ENCODE results near the gene LAD1. TPM values are rescaled to one million over a fixed set of nuclear protein-coding genes. Genes with fewer than 3 reads are reported as not detected.

The LAD1 gene
- total RNA-seq, 2 donors from 2014 or later: 13.5 to 13.6 TPM

GRCh38 chr1:201383647-201384405 is 15.3 kb downstream of the LAD1 start:
- no peaks in the 10 kb centered on the region for H3K4me1 Mint-ChIP-seq
- no peak for TF ChIP-seq CTCF (conservative IDR thresholded peaks at IDR 0.05)
- H3K9me3 Mint-ChIP-seq: no peaks in the 10 kb centered on the region
- Histone ChIP-seq H3K9me3 (ENCODE audit: control insufficient read depth, low read length) (no peaks in the 10 kb centered on the region), H3K27me3 (ENCODE audit: control insufficient read depth, insufficient read depth, low read length, poor library complexity, severe bottlenecking) (no peaks in the 10 kb centered on the region), H3K27ac (ENCODE audit: low read depth, low read length) (no peak overlapping the region), H3K4me1 (ENCODE audit: control insufficient read depth, insufficient read depth, low read length) (no peaks in the 10 kb centered on the region), H3K9ac (ENCODE audit: extremely low read depth, low read length, poor library complexity, severe bottlenecking) (no peak overlapping the region), H3K4me3 (ENCODE audit: low read length) (no peak overlapping the region), H3K36me3 (ENCODE audit: control insufficient read depth, insufficient read depth, low read length) (no peaks in the 10 kb centered on the region)
- WGBS, 2 experiments (ENCODE audit: insufficient coverage in 1 of 2, insufficient read length in 1 of 2): 93 to 96% methylated on average over 3 to 4 of the region's 4 CpGs
- no peak for DNase-seq
- H3K4me3 Mint-ChIP-seq: no peak overlapping the region
- H3K27me3 Mint-ChIP-seq (ENCODE audit: insufficient read depth): no peaks in the 10 kb centered on the region
- H3K36me3 Mint-ChIP-seq (ENCODE audit: low read depth): peaks cover 5% of the 10 kb centered on the region
- H3K27ac Mint-ChIP-seq: no peak overlapping the region

- Mint-ChIP-seq H3K9me3 (no peaks in the 10 kb centered on the region), H3K27ac (no peak overlapping the region), H3K4me1 (peaks cover 9% of the 10 kb centered on the region), H3K4me3 (no peak overlapping the region), H3K36me3 (ENCODE audit: low read depth) (no peaks in the 10 kb centered on the region), H3K27me3 (ENCODE audit: insufficient read depth) (peaks cover 2% of the 10 kb centered on the region)
- no peak for TF ChIP-seq CTCF (conservative IDR thresholded peaks at IDR 0.05)
- Histone ChIP-seq H3K27ac (ENCODE audit: low read depth, low read length) (no peak overlapping the region), H3K9me3 (ENCODE audit: control insufficient read depth, low read length) (no peaks in the 10 kb centered on the region), H3K36me3 (ENCODE audit: control insufficient read depth, insufficient read depth, low read length) (no peaks in the 10 kb centered on the region), H3K4me3 (ENCODE audit: low read length) (no peak overlapping the region), H3K27me3 (ENCODE audit: control insufficient read depth, insufficient read depth, low read length, poor library complexity, severe bottlenecking) (no peaks in the 10 kb centered on the region), H3K9ac (ENCODE audit: extremely low read depth, low read length, poor library complexity, severe bottlenecking) (no peak overlapping the region), H3K4me1 (ENCODE audit: control insufficient read depth, insufficient read depth, low read length) (peaks cover 7% of the 10 kb centered on the region)
- 95 to 98% methylated on average over 6 to 7 of the region's 7 CpGs for WGBS, 2 experiments (ENCODE audit: insufficient coverage in 1 of 2, insufficient read length in 1 of 2)
- no peak for DNase-seq
Observed at GRCh38 chr1:201381130-201381529, 18.0 kb downstream of the LAD1 start.

GRCh38 chr1:201379733-201380242 is 19.3 kb downstream of the LAD1 start:
- no peak overlapping the region for H3K4me3 Mint-ChIP-seq
- no peak for DNase-seq
- no peaks in the 10 kb centered on the region for H3K36me3 Mint-ChIP-seq (ENCODE audit: low read depth)
- H3K4me1 Mint-ChIP-seq: peaks cover 20% of the 10 kb centered on the region
- Histone ChIP-seq H3K9me3 (ENCODE audit: control insufficient read depth, low read length) (no peaks in the 10 kb centered on the region), H3K27me3 (ENCODE audit: control insufficient read depth, insufficient read depth, low read length, poor library complexity, severe bottlenecking) (no peaks in the 10 kb centered on the region), H3K9ac (ENCODE audit: extremely low read depth, low read length, poor library complexity, severe bottlenecking) (no peak overlapping the region), H3K4me1 (ENCODE audit: control insufficient read depth, insufficient read depth, low read length) (peaks cover 19% of the 10 kb centered on the region), H3K27ac (ENCODE audit: low read depth, low read length) (no peak overlapping the region), H3K4me3 (ENCODE audit: low read length) (no peak overlapping the region), H3K36me3 (ENCODE audit: control insufficient read depth, insufficient read depth, low read length) (no peaks in the 10 kb centered on the region)
- 89 to 91% methylated on average over 1 to 9 of the region's 9 CpGs for WGBS, 2 experiments (ENCODE audit: insufficient coverage in 1 of 2, insufficient read length in 1 of 2)
- no peaks in the 10 kb centered on the region for H3K9me3 Mint-ChIP-seq
- peaks cover 2% of the 10 kb centered on the region for H3K27me3 Mint-ChIP-seq (ENCODE audit: insufficient read depth)
- TF ChIP-seq CTCF (conservative IDR thresholded peaks at IDR 0.05): no peak
- H3K27ac Mint-ChIP-seq: no peak overlapping the region

Measured in endodermal cell (in vitro differentiated cells).